GM21529 (cell line): ENCODE measurements around the gene AOAH.
A peak's percentile ranks its signal among the peaks of the same experiment; 100 is the strongest.

Experiments used
- ATAC-seq: cut with Tn5 transposase; IDR thresholded peaks from one replicate; pipeline ENCODE4 v1.9.1; 2021; ENCODE audit not compliant: unreplicated experiment

AOAH gene

GRCh38 chr7:36565792-36566356 lies 158.4 kb downstream of the AOAH start:
- no peak for ATAC-seq

GRCh38 chr7:36564489-36564888 lies 159.8 kb downstream of the AOAH start:
- no peak for ATAC-seq

GRCh38 chr7:36563706-36564327 lies 160.5 kb downstream of the AOAH start:
- no peak for ATAC-seq

GRCh38 chr7:36562121-36562520 lies 162.2 kb downstream of the AOAH start:
- ATAC-seq: no peak

GRCh38 chr7:36549029-36549428 lies 175.3 kb downstream of the AOAH start:
- ATAC-seq: no peak

- ATAC-seq: no peak
Observed at GRCh38 chr7:36547416-36547815, 176.9 kb downstream of the AOAH start.

- ATAC-seq: no peak
Observed at GRCh38 chr7:36546331-36546730, 178.0 kb downstream of the AOAH start.

GRCh38 chr7:36545291-36545690 lies 179.0 kb downstream of the AOAH start:
- no peak for ATAC-seq

GRCh38 chr7:36538126-36538525 lies 186.2 kb downstream of the AOAH start:
- ATAC-seq: no peak

GRCh38 chr7:36535866-36536664 lies 188.2 kb downstream of the AOAH start:
- ATAC-seq: no peak

GRCh38 chr7:36533717-36534116 lies 190.6 kb downstream of the AOAH start:
- ATAC-seq: no peak

GRCh38 chr7:36532981-36533499 lies 191.3 kb downstream of the AOAH start:
- no peak for ATAC-seq

- no peak for ATAC-seq
Observed at GRCh38 chr7:36531951-36532350, 192.3 kb downstream of the AOAH start.

GRCh38 chr7:36530456-36530855 lies 193.8 kb downstream of the AOAH start:
- no peak for ATAC-seq

GRCh38 chr7:36527549-36527913 lies 196.8 kb downstream of the AOAH start:
- no peak for ATAC-seq

GRCh38 chr7:36526863-36527548 lies 197.3 kb downstream of the AOAH start:
- peak; percentile 94 for ATAC-seq

- ATAC-seq: no peak
Observed at GRCh38 chr7:36523371-36524101, 200.8 kb downstream of the AOAH start.

- ATAC-seq: no peak
Observed at GRCh38 chr7:36522453-36523007, 201.8 kb downstream of the AOAH start.

- ATAC-seq: no peak
Observed at GRCh38 chr7:36521911-36522310, 202.4 kb downstream of the AOAH start.

- no peak for ATAC-seq
Observed at GRCh38 chr7:36521133-36521532, 203.2 kb downstream of the AOAH start.

- no peak for ATAC-seq
Observed at GRCh38 chr7:36515847-36516246, 208.4 kb downstream of the AOAH start.
